HepG2 (cell line): ENCODE measurements around the gene AK9. TPM values are rescaled to one million over a fixed set of nuclear protein-coding genes. Genes with fewer than 3 reads are reported as not detected.

Source experiments
- ARID2 ChIP-seq: sonication (generic); formaldehyde crosslinking; IDR thresholded peaks from 2 replicates; pipeline ENCODE4 v1.8.1; 2022; ENCODE audit warnings: mild to moderate bottlenecking, missing genetic modification reagents, borderline replicate concordance
- CC2D1A ChIP-seq: sonication (generic); formaldehyde crosslinking; IDR thresholded peaks from 2 replicates; pipeline ENCODE4 v1.8.1; 2023; ENCODE audit warnings: mild to moderate bottlenecking, missing genetic modification reagents
- CENPBD1 ChIP-seq: sonication (generic); formaldehyde crosslinking; IDR thresholded peaks from 2 replicates; pipeline ENCODE4 v1.8.0; 2022; ENCODE audit warnings: missing genetic modification reagents, low read depth, mild to moderate bottlenecking, borderline replicate concordance
- CENPT ChIP-seq: sonication (generic); formaldehyde crosslinking; IDR thresholded peaks from 2 replicates; pipeline ENCODE4 v1.8.0; 2022; ENCODE audit warnings: low read depth, mild to moderate bottlenecking, moderate library complexity, missing genetic modification reagents
- CSRNP1 ChIP-seq: sonication (generic); formaldehyde crosslinking; IDR thresholded peaks from 2 replicates; pipeline ENCODE4 v1.8.1; 2023; ENCODE audit warnings: mild to moderate bottlenecking, missing genetic modification reagents
- FIP1L1 ChIP-seq: fragments of 200-400 bp; formaldehyde crosslinking; IDR thresholded peaks from 2 replicates; pipeline ENCODE4 v1.6.1; 2018; ENCODE audit warnings: low read depth, mild to moderate bottlenecking, low read length, moderate library complexity, borderline replicate concordance; ENCODE audit not compliant: insufficient read depth
- FLYWCH1 ChIP-seq: sonication (generic); formaldehyde crosslinking; IDR thresholded peaks from 2 replicates; pipeline ENCODE4 v1.8.1; 2023; ENCODE audit warnings: mild to moderate bottlenecking, missing genetic modification reagents
- HDAC2 ChIP-seq: sonication (generic); formaldehyde crosslinking; IDR thresholded peaks from 2 replicates; pipeline ENCODE4 v1.4.0; 2020; ENCODE audit warnings: missing genetic modification reagents
- HMGA1 ChIP-seq: sonication (generic); formaldehyde crosslinking; conservative IDR thresholded peaks from 2 replicates; pipeline ENCODE4 v1.4.0; 2020; ENCODE audit warnings: missing genetic modification reagents
- HNRNPL ChIP-seq: fragments of 200-400 bp; formaldehyde crosslinking; IDR thresholded peaks from 2 replicates; pipeline ENCODE4 v1.6.1; 2017; ENCODE audit warnings: mild to moderate bottlenecking, low read depth, low read length
- MYNN ChIP-seq: sonication (generic); formaldehyde crosslinking; IDR thresholded peaks from 2 replicates; pipeline ENCODE4 v1.4.0; 2020; ENCODE audit warnings: mild to moderate bottlenecking, low read depth, missing genetic modification reagents
- NR2F1 ChIP-seq, 2 experiments: fragments of 450-650 bp in 1 of 2; formaldehyde crosslinking in 1 of 2; IDR thresholded peaks; 2 replicates each; pipeline versions ENCODE4 v1.5.0 to v1.6.1; 2016 to 2020; ENCODE audit warnings: mild to moderate bottlenecking in 1 of 2, missing compliant biosample characterization in 1 of 2, missing genetic modification reagents in 1 of 2, moderate library complexity in 1 of 2
- NR2F6 ChIP-seq, 2 experiments: IDR thresholded peaks; 2 replicates each; pipeline ENCODE4 v1.6.1; 2016; ENCODE audit warnings: antibody characterized with exemption in 1 of 2, mild to moderate bottlenecking in 1 of 2
- SRSF1 ChIP-seq: fragments of 200-400 bp; formaldehyde crosslinking; optimal IDR thresholded peaks from 2 replicates; pipeline ENCODE3; 2017; ENCODE audit warnings: mild to moderate bottlenecking, low read depth, low read length, moderate library complexity
- TEAD2 ChIP-seq: sonication (generic); formaldehyde crosslinking; IDR thresholded peaks from 2 replicates; pipeline ENCODE4 v1.9.0; 2021; ENCODE audit warnings: missing genetic modification reagents
- ZFP36 ChIP-seq: fragments of 150-350 bp; IDR thresholded peaks from 2 replicates; pipeline ENCODE4 v1.6.1; 2018; ENCODE audit warnings: borderline replicate concordance, low read length, low read depth; ENCODE audit not compliant: partially characterized antibody
- ZNF17 ChIP-seq: sonication (generic); formaldehyde crosslinking; IDR thresholded peaks from 2 replicates; pipeline ENCODE4 v1.5.0; 2020; ENCODE audit warnings: mild to moderate bottlenecking, missing genetic modification reagents
- ZNF205 ChIP-seq: IDR thresholded peaks from 2 replicates; pipeline ENCODE4 v1.6.1; 2018; ENCODE audit warnings: missing biosample characterization, missing genetic modification reagents
- ZNF333 ChIP-seq: sonication (generic); formaldehyde crosslinking; IDR thresholded peaks from 2 replicates; pipeline ENCODE4 v1.4.0; 2020; ENCODE audit warnings: mild to moderate bottlenecking, missing genetic modification reagents, borderline replicate concordance
- ZNF34 ChIP-seq: sonication (generic); formaldehyde crosslinking; IDR thresholded peaks from 2 replicates; pipeline ENCODE4 v1.4.0; 2020; ENCODE audit warnings: mild to moderate bottlenecking, missing genetic modification reagents, borderline replicate concordance
- ZNF549 ChIP-seq: sonication (generic); formaldehyde crosslinking; IDR thresholded peaks from 2 replicates; pipeline ENCODE4 v1.5.0; 2020; ENCODE audit warnings: missing genetic modification reagents
- ZNF557 ChIP-seq: sonication (generic); formaldehyde crosslinking; IDR thresholded peaks from 2 replicates; pipeline ENCODE4 v1.4.0; 2020; ENCODE audit warnings: missing genetic modification reagents
- ZNF564 ChIP-seq: sonication (generic); formaldehyde crosslinking; IDR thresholded peaks from 2 replicates; pipeline ENCODE4 v1.8.1; 2023; ENCODE audit warnings: mild to moderate bottlenecking, missing genetic modification reagents
- ZNF713 ChIP-seq: sonication (generic); formaldehyde crosslinking; IDR thresholded peaks from 2 replicates; pipeline ENCODE4 v1.4.0; 2020; ENCODE audit warnings: mild to moderate bottlenecking, missing genetic modification reagents
- ZNF841 ChIP-seq: sonication (generic); formaldehyde crosslinking; IDR thresholded peaks from 2 replicates; pipeline ENCODE4 v1.8.1; 2023; ENCODE audit warnings: missing genetic modification reagents, borderline replicate concordance
- ZSCAN22 ChIP-seq: sonication (generic); formaldehyde crosslinking; IDR thresholded peaks from 2 replicates; pipeline ENCODE4 v1.4.0; 2020; ENCODE audit warnings: mild to moderate bottlenecking, missing genetic modification reagents
- polyA plus RNA-seq, 8 experiments: library from polyadenylated mRNA; depleted of rRNA in 3 of 8; stranded (reverse) in 7 of 8; unstranded in 1 of 8; fragments of >200 nt; fragmentation: Illumina TruSeq in 4 of 8; extraction: Trizol in 4 of 8; gene quantifications; 2 replicates each; pipeline versions ENCODE4 v1.2.1 to v1.2.3, GENCODE V29; 2011 to 2016; ENCODE audit warnings: low read depth in 4 of 8, missing spikeins in 1 of 8, mixed read lengths in 1 of 8; ENCODE audit not compliant: insufficient read depth in 1 of 8
- total RNA-seq, 5 experiments: library from RNA; depleted of rRNA; stranded (reverse); fragments of >200 nt; fragmentation: Illumina TruSeq; extraction: Trizol; gene quantifications; 2 replicates each; pipeline ENCODE4 v1.2.3, GENCODE V29; 2016; ENCODE audit warnings: low read depth in 1 of 5
- TF ChIP-seq, protein P1 (sequence below): IDR thresholded peaks from 2 replicates; pipeline ENCODE4 v1.6.1; 2016; ENCODE audit warnings: missing biosample characterization, missing genetic modification reagents, low read depth
- TF ChIP-seq, protein P2 (sequence below): sonication (generic); formaldehyde crosslinking; conservative IDR thresholded peaks from 2 replicates; pipeline ENCODE4 v1.4.0; 2020; ENCODE audit warnings: missing genetic modification reagents

Gene AK9
- total and polyA plus RNA-seq, 2 of the 13 experiments (the other 11 are each of a cell fraction or from before 2014, with no cell fraction given): 3.2 to 4.8 TPM

DNA sequence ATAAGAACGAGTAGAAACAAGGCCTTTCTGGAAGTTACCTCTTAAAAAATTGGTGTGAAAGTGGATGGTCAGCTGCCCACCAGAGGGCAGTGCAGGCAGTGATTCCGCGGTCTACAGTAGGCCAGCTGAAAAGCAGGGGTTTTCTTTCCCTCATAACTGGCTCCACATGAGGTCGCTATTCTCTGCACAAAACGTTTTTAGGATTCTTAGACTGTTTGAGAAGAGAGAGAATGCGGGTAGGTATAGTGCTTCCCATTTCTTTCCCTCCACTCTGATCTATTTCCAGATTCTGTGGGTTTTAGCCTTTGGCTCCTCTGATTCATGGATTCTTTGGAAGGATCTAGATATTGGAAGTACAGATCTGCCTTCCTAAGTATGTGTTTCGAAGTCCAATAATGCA lies 14.3 kb upstream of the AK9 start (continued):
- TF ChIP-seq NR2F1 (CRISPR knock-in tag; IDR thresholded peaks at IDR 0.05) (no peak), CSRNP1 (CRISPR knock-in tag) (no peak), CENPT (CRISPR knock-in tag) (no peak), ZNF17 (CRISPR knock-in tag) (no peak), CC2D1A (CRISPR knock-in tag) (no peak), HDAC2 (CRISPR knock-in tag) (no peak), FIP1L1 (no peak), ARID2 (CRISPR knock-in tag) (no peak), ZNF333 (CRISPR knock-in tag) (no peak), NR2F6 (IDR thresholded peaks at IDR 0.05) (no peak), NR2F6 (CRISPR knock-in tag; IDR thresholded peaks at IDR 0.05) (no peak), ZNF564 (CRISPR knock-in tag) (no peak), ZNF549 (CRISPR knock-in tag) (no peak), ZNF841 (no peak), SRSF1 (no peak), ZNF205 (CRISPR knock-in tag) (no peak), CENPBD1 (no peak), ZNF557 (CRISPR knock-in tag) (no peak), ZSCAN22 (CRISPR knock-in tag) (no peak), HMGA1 (CRISPR knock-in tag) (no peak), ZNF713 (CRISPR knock-in tag) (no peak), ZFP36 (no peak), ZNF34 (CRISPR knock-in tag) (no peak), HNRNPL (no peak), FLYWCH1 (CRISPR knock-in tag) (no peak), MYNN (no peak), TEAD2 (no peak)
- TF ChIP-seq, protein P1, sequence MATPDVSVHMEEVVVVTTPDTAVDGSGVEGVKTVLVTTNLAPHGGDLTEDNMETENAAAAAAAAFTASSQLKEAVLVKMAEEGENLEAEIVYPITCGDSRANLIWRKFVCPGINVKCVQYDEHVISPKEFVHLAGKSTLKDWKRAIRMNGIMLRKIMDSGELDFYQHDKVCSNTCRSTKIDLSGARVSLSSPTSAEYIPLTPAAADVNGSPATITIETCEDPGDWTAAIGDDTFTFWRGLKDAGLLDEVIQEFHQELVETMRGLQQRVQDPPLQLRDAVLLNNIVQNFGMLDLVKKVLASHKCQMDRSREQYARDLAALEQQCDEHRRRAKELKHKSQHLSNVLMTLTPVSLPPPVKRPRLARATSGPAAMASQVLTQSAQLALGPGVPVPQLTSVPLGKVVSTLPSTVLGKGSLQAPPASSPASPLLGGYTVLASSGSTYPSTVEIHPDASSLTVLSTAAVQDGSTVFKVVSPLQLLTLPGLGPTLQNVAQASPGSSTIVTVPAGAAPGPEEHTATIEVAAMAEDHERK (CRISPR knock-in tag): no peak
- TF ChIP-seq, protein P2, sequence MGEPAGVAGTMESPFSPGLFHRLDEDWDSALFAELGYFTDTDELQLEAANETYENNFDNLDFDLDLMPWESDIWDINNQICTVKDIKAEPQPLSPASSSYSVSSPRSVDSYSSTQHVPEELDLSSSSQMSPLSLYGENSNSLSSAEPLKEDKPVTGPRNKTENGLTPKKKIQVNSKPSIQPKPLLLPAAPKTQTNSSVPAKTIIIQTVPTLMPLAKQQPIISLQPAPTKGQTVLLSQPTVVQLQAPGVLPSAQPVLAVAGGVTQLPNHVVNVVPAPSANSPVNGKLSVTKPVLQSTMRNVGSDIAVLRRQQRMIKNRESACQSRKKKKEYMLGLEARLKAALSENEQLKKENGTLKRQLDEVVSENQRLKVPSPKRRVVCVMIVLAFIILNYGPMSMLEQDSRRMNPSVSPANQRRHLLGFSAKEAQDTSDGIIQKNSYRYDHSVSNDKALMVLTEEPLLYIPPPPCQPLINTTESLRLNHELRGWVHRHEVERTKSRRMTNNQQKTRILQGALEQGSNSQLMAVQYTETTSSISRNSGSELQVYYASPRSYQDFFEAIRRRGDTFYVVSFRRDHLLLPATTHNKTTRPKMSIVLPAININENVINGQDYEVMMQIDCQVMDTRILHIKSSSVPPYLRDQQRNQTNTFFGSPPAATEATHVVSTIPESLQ: 0 out of 2 replicates have a peak, but pooled peaks have one; percentile 62
